WTC11 (cell line): ENCODE results near the gene ZBTB21.

Experiments
- ETV6 ChIP-seq: sonication (generic); formaldehyde crosslinking; IDR thresholded peaks from 2 replicates; pipeline ENCODE4 v1.8.1; 2022; ENCODE audit warnings: mild to moderate bottlenecking, missing genetic modification reagents
- NR3C1 ChIP-seq: sonication (generic); formaldehyde crosslinking; conservative IDR thresholded peaks from 2 replicates; pipeline ENCODE4 v1.8.1; 2023; ENCODE audit warnings: low read depth, mild to moderate bottlenecking, missing genetic modification reagents
- SOX15 ChIP-seq: fragments of 250-450 bp; sonication (Bioruptor Pico); IDR thresholded peaks from 2 replicates; pipeline ENCODE4 v1.9.0; 2021; ENCODE audit warnings: mild to moderate bottlenecking
- TF ChIP-seq, protein P1 (sequence below): sonication (generic); formaldehyde crosslinking; IDR thresholded peaks from 2 replicates; pipeline ENCODE4 v1.8.1; 2023; ENCODE audit warnings: mild to moderate bottlenecking, missing genetic modification reagents, moderate library complexity

DNA sequence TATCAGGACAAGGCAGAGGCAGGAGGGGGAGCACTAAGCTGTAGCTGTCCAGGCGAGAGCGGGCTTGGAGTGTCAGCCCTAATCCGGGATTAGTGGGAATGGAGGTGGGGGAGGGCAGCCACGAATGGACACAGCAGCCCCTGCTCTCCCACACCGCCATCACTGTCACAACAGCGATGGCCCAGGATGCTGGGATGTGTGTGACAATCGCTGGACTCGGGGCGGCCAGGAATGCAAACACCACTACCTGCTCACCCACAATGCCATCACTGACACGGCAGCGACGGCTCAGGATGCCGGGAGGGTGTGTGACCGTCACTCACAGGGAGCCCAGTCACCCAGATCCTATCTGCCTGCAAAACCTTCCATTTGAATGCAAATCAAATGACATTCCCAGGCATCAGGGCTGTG, 59.2 kb downstream of the ZBTB21 start:
- TF ChIP-seq ETV6 (CRISPR knock-in tag) (no peak), SOX15 (CRISPR knock-in tag) (no peak), NR3C1 (CRISPR knock-in tag) (no peak)
- TF ChIP-seq, protein P1, sequence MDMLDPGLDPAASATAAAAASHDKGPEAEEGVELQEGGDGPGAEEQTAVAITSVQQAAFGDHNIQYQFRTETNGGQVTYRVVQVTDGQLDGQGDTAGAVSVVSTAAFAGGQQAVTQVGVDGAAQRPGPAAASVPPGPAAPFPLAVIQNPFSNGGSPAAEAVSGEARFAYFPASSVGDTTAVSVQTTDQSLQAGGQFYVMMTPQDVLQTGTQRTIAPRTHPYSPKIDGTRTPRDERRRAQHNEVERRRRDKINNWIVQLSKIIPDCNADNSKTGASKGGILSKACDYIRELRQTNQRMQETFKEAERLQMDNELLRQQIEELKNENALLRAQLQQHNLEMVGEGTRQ (CRISPR knock-in tag) = no peak
